GM12892 (cell line): Measurements from ENCODE around the gene ASH1L.
"Not testable (repeated sequence)": the region's sequence is repeated elsewhere in the genome, so short reads cannot be mapped to it uniquely, and the experiment has no call there.

Experiments
- DNase-seq: peaks from one replicate; pipeline ENCODE4 v3.0.0; 2011; ENCODE audit not compliant: insufficient read length
- FAIRE-seq: peaks from 2 replicates; lab custom pipeline; 2011; peaks lifted over from hg19 to GRCh38; lab: Jason Lieb, UNC
- POLR2A ChIP-seq: IDR thresholded peaks from 2 replicates; pipeline ENCODE4 v1.6.1; 2011; ENCODE audit warnings: low read depth, low read length, control low read depth
- POLR2AphosphoS5 ChIP-seq: IDR thresholded peaks from 2 replicates; pipeline ENCODE4 v1.6.1; 2011; ENCODE audit warnings: low read depth, low read length, control low read depth
- TAF1 ChIP-seq: IDR thresholded peaks from 2 replicates; pipeline ENCODE4 v1.6.1; 2011; ENCODE audit warnings: low read depth, mild to moderate bottlenecking, control low read depth, low read length, borderline replicate concordance

Gene ASH1L

DNA sequence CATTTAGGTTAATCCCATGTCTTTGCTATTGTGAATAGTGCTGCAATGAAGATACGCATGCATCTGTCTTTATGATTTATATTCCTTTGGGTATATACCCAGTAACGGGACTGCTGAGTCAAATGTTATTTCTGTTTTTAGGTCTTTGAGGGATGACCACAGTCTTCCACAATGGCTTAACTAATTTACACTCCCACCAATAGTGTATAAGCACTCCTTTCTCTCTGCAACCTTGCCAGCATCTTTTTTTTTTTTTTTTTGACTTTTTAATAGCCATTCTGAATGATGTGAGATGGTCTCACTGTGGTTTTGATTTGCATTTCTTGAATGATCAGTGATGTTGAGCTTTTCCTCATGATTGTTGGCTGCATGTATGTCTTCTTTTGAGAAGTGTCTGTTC is 33.5 kb downstream of the ASH1L start:
- no peak for DNase-seq
- TF ChIP-seq POLR2A (no peak), POLR2AphosphoS5 (no peak), TAF1 (no peak)
- FAIRE-seq = no peak

DNA sequence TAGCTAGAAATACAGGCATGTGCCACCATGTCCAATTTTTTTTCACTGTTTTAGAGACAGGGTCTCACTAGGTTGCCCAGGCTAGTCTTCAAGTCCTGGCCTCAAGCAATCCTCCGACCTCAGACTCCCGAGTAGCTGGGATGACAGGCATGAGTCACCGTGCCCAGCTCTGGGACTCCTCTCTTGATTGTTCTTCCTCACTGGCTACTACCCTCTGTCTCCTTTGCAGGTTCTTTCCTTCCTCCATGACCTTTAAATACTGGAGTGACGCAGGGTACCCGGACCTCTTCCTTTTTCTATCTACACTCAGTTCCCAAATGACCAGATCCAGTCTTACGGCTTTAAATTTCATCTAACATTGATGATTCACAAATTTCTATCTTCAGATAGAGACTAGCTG is 34.9 kb downstream of the ASH1L start:
- no peak for DNase-seq
- no peak for FAIRE-seq
- TF ChIP-seq POLR2AphosphoS5 (no peak), POLR2A (no peak), TAF1 (no peak)

DNA sequence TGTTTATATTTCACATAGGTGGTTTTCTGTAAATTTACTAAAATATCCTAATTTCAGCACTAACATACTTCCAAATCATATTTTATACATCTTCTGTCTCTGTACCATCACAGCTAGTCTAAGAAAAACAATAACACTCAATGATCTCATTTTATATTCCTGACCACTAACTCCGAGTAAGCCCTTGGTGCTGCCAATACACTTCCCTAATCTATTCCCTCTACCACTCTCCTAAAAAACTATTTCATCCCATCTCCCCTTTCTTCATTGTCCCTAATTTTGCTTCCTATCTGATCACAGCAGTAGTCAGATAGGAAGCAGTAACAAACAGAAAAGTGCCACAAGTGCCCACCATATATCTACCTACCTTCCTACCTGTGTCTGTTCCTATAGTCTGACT is 36.2 kb downstream of the ASH1L start:
- DNase-seq = no peak
- FAIRE-seq = no peak
- TF ChIP-seq POLR2A = no peak

DNA sequence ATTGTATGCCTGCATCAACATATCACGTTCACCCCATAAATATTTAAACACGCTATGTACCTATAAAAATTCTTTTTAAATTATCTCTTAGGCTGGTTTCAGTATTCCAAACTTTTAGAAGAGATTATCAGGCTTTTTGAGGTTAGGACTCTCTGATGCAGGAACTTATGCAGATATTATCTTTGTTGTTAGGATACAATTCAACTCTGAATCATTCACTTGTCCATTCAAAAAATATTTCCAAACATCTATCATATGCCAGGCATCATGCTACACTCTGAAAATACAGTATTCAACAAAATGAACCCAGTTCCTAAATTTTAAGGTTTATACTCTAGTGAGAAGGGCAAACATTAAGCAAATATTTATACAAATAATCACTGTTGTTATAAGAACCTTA is 40.5 kb downstream of the ASH1L start:
- DNase-seq (no peak), FAIRE-seq (no peak)
- TF ChIP-seq TAF1 (no peak), POLR2A (no peak), POLR2AphosphoS5 (no peak)

DNA sequence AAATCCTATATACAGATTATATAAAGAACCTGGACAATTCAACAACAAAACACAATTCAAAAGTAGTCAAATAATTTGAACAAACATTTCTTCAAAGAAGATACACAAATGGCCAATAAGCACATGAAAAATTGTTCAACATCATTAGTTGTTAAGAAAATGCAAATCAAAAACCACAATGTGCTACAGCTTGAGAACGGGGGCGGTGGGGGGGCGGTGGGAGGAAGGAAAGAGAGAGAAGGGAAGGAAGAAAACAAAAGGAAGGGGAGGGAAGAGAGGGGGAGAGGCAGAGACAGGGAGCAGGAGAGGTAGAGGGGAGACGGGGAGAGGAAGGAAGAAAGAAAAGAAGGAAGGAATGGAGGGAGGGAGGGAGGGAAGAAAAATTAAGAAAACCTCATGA is 44.1 kb downstream of the ASH1L start:
- no peak for TF ChIP-seq POLR2A
- FAIRE-seq = no peak
- DNase-seq = no peak

GRCh38 chr1:155514582-155515187 is 47.9 kb downstream of the ASH1L start:
- FAIRE-seq = no peak
- TF ChIP-seq POLR2A = no peak
- no peak for DNase-seq

GRCh38 chr1:155513300-155513916 is 49.2 kb downstream of the ASH1L start:
- DNase-seq = no peak
- no peak for FAIRE-seq
- TF ChIP-seq POLR2AphosphoS5 = no peak
- no peak for TF ChIP-seq POLR2A
- TF ChIP-seq TAF1 = no peak

DNA sequence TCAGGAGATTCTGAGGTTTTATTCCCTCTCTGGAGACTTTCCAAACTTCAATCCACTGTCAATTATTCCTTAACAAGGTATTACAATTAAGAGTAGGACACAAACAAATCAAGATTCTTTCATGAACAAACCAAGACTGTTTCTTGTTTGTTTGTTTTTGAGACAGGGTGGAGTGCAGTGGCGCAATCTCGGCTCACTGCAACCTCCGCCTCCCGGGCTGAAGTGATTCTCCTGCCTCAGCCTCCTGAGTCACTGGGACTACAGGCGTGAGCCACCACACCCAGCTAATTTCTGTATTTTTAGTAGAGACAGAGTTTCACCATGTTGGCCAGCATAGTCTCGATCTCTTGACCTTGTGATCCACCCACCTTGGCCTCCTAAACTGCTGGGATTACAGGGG is 51.2 kb downstream of the ASH1L start:
- not testable (repeated sequence) for FAIRE-seq

GRCh38 chr1:155509064-155509463 is 53.5 kb downstream of the ASH1L start:
- DNase-seq (no peak), FAIRE-seq (no peak)
- no peak for TF ChIP-seq POLR2AphosphoS5
- TF ChIP-seq TAF1 = no peak
- TF ChIP-seq POLR2A = no peak

More for the DNA sequence above, 51.2 kb downstream of the ASH1L start:
- DNase-seq = not testable (repeated sequence)

DNA sequence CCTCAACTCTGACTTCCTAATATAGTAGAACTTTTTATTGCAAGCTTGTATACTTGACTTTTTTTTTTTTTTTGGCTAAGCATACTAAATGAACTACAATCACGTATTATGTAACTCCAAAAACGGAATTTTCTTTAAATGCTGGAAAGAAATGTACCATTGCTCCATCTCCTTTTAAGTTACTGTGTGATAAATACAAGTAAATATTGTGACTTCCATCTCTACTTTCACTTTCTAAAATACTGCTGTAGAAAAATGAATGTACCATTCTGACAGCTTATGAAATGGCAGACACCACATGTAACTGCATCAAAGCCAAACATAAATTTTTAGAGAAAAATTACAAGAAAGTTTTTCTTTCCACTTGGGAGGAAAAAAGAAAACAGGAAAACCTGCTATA is 54.7 kb downstream of the ASH1L start:
- no peak for TF ChIP-seq POLR2AphosphoS5
- TF ChIP-seq TAF1 = no peak
- no peak for TF ChIP-seq POLR2A
- FAIRE-seq (peak; percentile 44), DNase-seq (no peak)

DNA sequence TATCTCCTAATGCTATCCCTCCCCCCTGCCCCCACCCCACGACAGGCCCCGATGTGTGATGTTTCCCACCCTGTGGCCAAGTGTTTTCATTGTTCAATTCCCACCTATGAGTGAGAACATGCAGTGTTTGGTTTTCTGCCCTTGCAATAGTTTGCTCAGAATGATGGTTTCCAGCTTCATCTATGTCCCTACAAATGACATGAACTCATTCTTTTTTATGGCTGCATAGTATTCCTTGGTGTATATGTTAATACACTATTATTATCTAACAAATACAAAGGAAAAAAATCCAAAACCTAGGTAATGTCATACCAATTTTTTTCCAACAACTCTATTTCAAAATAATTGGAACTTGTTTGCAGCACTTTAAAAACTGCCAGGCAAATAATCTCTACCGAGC is 56.6 kb downstream of the ASH1L start:
- not testable (repeated sequence) for DNase-seq, FAIRE-seq

DNA sequence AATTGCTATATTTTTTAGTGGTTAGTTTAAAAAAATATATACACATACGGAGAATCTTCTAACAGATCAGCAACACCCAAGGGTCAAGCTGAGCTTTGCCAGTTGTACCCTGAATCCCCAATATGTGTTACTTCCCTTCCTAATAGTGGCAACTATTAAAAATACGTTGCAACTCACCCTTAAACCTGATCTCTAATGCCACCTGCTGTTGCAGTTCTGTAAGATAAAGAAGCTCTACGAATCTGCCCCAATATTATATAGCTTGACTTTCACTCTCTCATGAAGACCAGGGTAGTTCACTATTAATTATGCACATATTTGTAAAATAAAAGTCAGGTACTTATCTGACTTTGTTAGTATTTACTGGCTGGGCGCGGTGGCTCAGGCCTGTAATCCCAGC is 58.4 kb downstream of the ASH1L start:
- DNase-seq (no peak), FAIRE-seq (no peak)
- TF ChIP-seq POLR2AphosphoS5 (no peak), TAF1 (no peak), POLR2A (no peak)

DNA sequence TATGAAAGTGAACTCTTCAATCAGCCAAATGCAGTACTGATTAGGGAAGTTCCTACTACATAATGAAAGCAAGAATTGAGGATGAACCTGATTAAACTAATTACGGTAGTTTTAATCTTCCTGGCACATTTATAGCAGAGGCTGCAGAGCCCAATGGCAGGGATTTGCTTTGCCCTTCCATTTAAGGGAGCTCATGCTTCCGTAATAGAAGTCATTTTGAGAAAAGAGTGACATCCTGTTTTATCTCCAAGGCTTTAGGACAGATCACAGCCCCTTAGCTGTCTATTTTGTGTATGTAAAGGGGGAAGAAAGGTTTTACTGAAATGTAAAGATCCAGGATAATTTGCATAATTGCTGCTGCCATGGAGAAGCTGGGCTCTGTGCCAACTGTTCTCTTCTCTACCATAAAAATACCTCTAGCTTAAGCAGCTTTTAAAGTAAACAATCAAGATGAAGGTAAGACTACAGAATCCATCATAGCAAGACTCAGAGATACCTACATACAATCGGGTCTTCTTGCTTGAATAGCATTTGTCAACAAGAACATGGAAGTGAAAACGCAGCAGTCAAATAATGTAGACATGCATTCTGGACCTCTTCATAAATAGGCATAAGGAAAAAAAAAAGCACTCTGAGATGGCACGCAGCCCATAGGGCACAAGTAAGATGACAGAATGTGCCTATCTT is 62.5 kb downstream of the ASH1L start:
- FAIRE-seq (peak; percentile 82), DNase-seq (no peak)
- TF ChIP-seq POLR2A (no peak), TAF1 (no peak), POLR2AphosphoS5 (no peak)
